H9 (cell line): ENCODE results near the gene TTN. TPM values are rescaled to one million over a fixed set of nuclear protein-coding genes. Genes with fewer than 3 reads are reported as not detected.
"Not testable (repeated sequence)": the region's sequence is repeated elsewhere in the genome, so short reads cannot be mapped to it uniquely, and the experiment has no call there.

ENCODE experiments used
- DNase-seq: peaks from one replicate; pipeline ENCODE4 v3.0.0-alpha.2; 2017
- H2AFZ ChIP-seq: one replicate; pipeline ENCODE4 v1.6.1; 2013; ENCODE audit warnings: mild to moderate bottlenecking, low read length, control low read depth, moderate library complexity
- H2AK5ac ChIP-seq: 2 replicates; pipeline ENCODE4 v1.6.1; 2013; ENCODE audit warnings: low read length, control low read depth, mixed read lengths; ENCODE audit not compliant: insufficient read length
- H2BK120ac ChIP-seq: one replicate; pipeline ENCODE4 v1.6.1; 2013; ENCODE audit warnings: low read depth, mild to moderate bottlenecking, low read length, control low read depth, inconsistent platforms; ENCODE audit not compliant: poor library complexity, severe bottlenecking
- H2BK12ac ChIP-seq: 2 replicates; pipeline ENCODE4 v1.6.1; 2013; ENCODE audit warnings: low read length, control low read depth, mixed read lengths, low read depth; ENCODE audit not compliant: insufficient read length
- H2BK15ac ChIP-seq: 2 replicates; pipeline ENCODE4 v1.6.1; 2013; ENCODE audit warnings: low read depth, low read length, control low read depth
- H2BK20ac ChIP-seq: one replicate; pipeline ENCODE4 v1.6.1; 2013; ENCODE audit warnings: low read depth, mild to moderate bottlenecking, low read length, control low read depth, inconsistent platforms; ENCODE audit not compliant: poor library complexity, severe bottlenecking
- H2BK5ac ChIP-seq: 2 replicates; pipeline ENCODE4 v1.6.1; 2013; ENCODE audit warnings: low read length, control low read depth, mixed read lengths; ENCODE audit not compliant: insufficient read length
- H3K14ac ChIP-seq: 2 replicates; pipeline ENCODE4 v1.6.1; 2013; ENCODE audit warnings: low read length, control low read depth; ENCODE audit not compliant: insufficient read depth
- H3K18ac ChIP-seq: 2 replicates; pipeline ENCODE4 v1.6.1; 2013; ENCODE audit warnings: low read depth, mild to moderate bottlenecking, mixed read lengths, low read length, control low read depth; ENCODE audit not compliant: insufficient read length
- H3K23ac ChIP-seq: 2 replicates; pipeline ENCODE4 v1.6.1; 2013; ENCODE audit warnings: low read length, control low read depth, mixed read lengths, low read depth; ENCODE audit not compliant: insufficient read length
- H3K23me2 ChIP-seq: 2 replicates; pipeline ENCODE4 v1.6.1; 2013; ENCODE audit warnings: low read depth, mild to moderate bottlenecking, mixed read lengths, low read length, control low read depth; ENCODE audit not compliant: insufficient read length, poor library complexity, severe bottlenecking
- H3K27ac ChIP-seq: 2 replicates; pipeline ENCODE4 v1.5.1; 2013; ENCODE audit warnings: low read length, control low read depth, mixed read lengths, low read depth; ENCODE audit not compliant: insufficient read length
- H3K27me3 ChIP-seq: 2 replicates; pipeline ENCODE4 v1.6.1; 2013; ENCODE audit warnings: low read length, control low read depth, inconsistent platforms; ENCODE audit not compliant: insufficient read depth
- H3K4ac ChIP-seq: 2 replicates; pipeline ENCODE4 v1.6.1; 2013; ENCODE audit warnings: low read depth, mild to moderate bottlenecking, control low read depth, inconsistent platforms, low read length, moderate library complexity
- H3K4me1 ChIP-seq: 2 replicates; pipeline ENCODE4 v1.6.1; 2013; ENCODE audit warnings: low read length, control low read depth, inconsistent platforms; ENCODE audit not compliant: insufficient read depth
- H3K4me2 ChIP-seq: 2 replicates; pipeline ENCODE4 v1.6.1; 2013; ENCODE audit warnings: low read length, control low read depth, mixed read lengths; ENCODE audit not compliant: insufficient read length, insufficient read depth
- H3K56ac ChIP-seq: 2 replicates; pipeline ENCODE4 v1.6.1; 2013; ENCODE audit warnings: low read depth, mild to moderate bottlenecking, mixed read lengths, low read length, control low read depth; ENCODE audit not compliant: insufficient read length
- H3K79me1 ChIP-seq: 2 replicates; pipeline ENCODE4 v1.6.1; 2013; ENCODE audit warnings: low read depth, mild to moderate bottlenecking, moderate library complexity, low read length, control low read depth, inconsistent platforms; ENCODE audit not compliant: insufficient read depth, poor library complexity, severe bottlenecking
- H3K79me2 ChIP-seq: 2 replicates; pipeline ENCODE4 v1.6.1; 2013; ENCODE audit warnings: low read length, control low read depth, inconsistent platforms; ENCODE audit not compliant: insufficient read depth
- H3K9ac ChIP-seq: 2 replicates; pipeline ENCODE4 v1.6.1; 2013; ENCODE audit warnings: low read length, control low read depth, mixed read lengths; ENCODE audit not compliant: insufficient read length; ENCODE audit errors: extremely low read depth
- H3K9me3 ChIP-seq: one replicate; pipeline ENCODE4 v1.6.1; 2013; ENCODE audit warnings: low read depth, low read length, inconsistent platforms; ENCODE audit not compliant: control insufficient read depth
- H3T11ph ChIP-seq: one replicate; pipeline ENCODE4 v1.6.1; 2013; ENCODE audit warnings: mild to moderate bottlenecking, low read length, control low read depth, inconsistent platforms
- H4K20me1 ChIP-seq: one replicate; pipeline ENCODE4 v1.6.1; 2013; ENCODE audit not compliant: control insufficient read depth, insufficient read length, insufficient read depth
- H4K5ac ChIP-seq: 2 replicates; pipeline ENCODE4 v1.6.1; 2013; ENCODE audit warnings: low read depth, mild to moderate bottlenecking, mixed read lengths, low read length, control low read depth; ENCODE audit not compliant: insufficient read length
- H4K8ac ChIP-seq: replicated peaks from 2 replicates; pipeline ENCODE4 v1.6.1; 2013; ENCODE audit warnings: low read length, control low read depth, mixed read lengths, low read depth; ENCODE audit not compliant: insufficient read length
- H4K91ac ChIP-seq: 2 replicates; pipeline ENCODE4 v1.6.1; 2013; ENCODE audit warnings: low read depth, mild to moderate bottlenecking, moderate library complexity, mixed read lengths, low read length, control low read depth; ENCODE audit not compliant: insufficient read length
- H3K27ac Mint-ChIP-seq, 3 experiments: 2 replicates in 2 of 3; 3 replicates in 1 of 3; pipeline ENCODE4 v1.8.0; 2020 to 2021; ENCODE audit warnings: mixed read lengths in 3 of 3, mild to moderate bottlenecking in 1 of 3, moderate library complexity in 1 of 3
- H3K27me3 Mint-ChIP-seq: 2 replicates; pipeline ENCODE4 v1.8.0; 2021; ENCODE audit warnings: low read depth, mild to moderate bottlenecking, moderate library complexity, mixed read lengths
- H3K36me3 Mint-ChIP-seq, 3 experiments: 2 replicates in 2 of 3; 3 replicates in 1 of 3; pipeline ENCODE4 v1.8.0; 2020 to 2021; ENCODE audit warnings: low read depth in 3 of 3, mixed read lengths in 3 of 3; ENCODE audit not compliant: insufficient read depth in 1 of 3
- H3K4me1 Mint-ChIP-seq, 2 experiments: 2 replicates each; pipeline ENCODE4 v1.8.0; 2020; ENCODE audit warnings: mixed read lengths in 2 of 2
- H3K4me3 Mint-ChIP-seq, 2 experiments: 2 replicates in 1 of 2; 3 replicates in 1 of 2; pipeline ENCODE4 v1.8.0; 2020 to 2021; ENCODE audit warnings: mild to moderate bottlenecking in 2 of 2, mixed read lengths in 2 of 2, moderate library complexity in 1 of 2
- H3K9me3 Mint-ChIP-seq, 2 experiments: 2 replicates in 1 of 2; 3 replicates in 1 of 2; pipeline ENCODE4 v1.8.0; 2020; ENCODE audit warnings: mild to moderate bottlenecking in 2 of 2, mixed read lengths in 2 of 2, moderate library complexity in 1 of 2
- WGBS: extraction: QIAGEN DNeasy Blood & Tissue Kit; methylation state at CpG from one replicate; pipeline ENCODE4 v1.1.7; 2013; ENCODE audit warnings: missing lambda C conversion rate, low lambda C conversion rate, mixed read lengths; ENCODE audit not compliant: insufficient read length; ENCODE audit errors: extremely low coverage; 5-methylcytosine and 5-hydroxymethylcytosine counted together
- total RNA-seq: library from RNA; stranded (reverse); gene quantifications from 2 replicates; pipeline ENCODE4 v1.2.1, GENCODE V29; 2021
- TF ChIP-seq, protein P1 (sequence below): fragments of 200-600 bp; sonication (generic); conservative IDR thresholded peaks from 3 replicates; pipeline ENCODE4 v1.8.0; 2021; ENCODE audit warnings: antibody characterized with exemption, mild to moderate bottlenecking

The TTN gene
- total RNA-seq, 1 experiment from 2014 or later, result 0.70 TPM

DNA sequence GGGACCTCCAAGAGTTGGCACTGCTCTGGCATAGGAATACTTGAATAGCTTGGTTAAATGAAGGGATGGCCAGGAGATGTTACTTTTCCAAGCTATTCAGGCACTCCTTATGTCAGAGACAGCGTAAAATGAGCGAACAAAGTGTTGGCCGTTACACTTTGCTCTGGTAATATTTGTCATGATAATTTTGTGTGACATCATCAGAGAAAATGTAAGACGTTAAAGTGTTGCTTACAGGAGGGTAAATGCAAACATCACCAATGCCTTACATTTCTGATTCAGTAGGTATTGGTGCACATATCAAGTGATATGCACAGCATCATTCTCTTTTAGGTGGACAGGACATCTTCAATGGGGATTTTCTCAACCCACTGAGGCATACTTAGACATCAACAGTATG lies 281.0 kb downstream of the TTN start:
- TF ChIP-seq, protein P1, sequence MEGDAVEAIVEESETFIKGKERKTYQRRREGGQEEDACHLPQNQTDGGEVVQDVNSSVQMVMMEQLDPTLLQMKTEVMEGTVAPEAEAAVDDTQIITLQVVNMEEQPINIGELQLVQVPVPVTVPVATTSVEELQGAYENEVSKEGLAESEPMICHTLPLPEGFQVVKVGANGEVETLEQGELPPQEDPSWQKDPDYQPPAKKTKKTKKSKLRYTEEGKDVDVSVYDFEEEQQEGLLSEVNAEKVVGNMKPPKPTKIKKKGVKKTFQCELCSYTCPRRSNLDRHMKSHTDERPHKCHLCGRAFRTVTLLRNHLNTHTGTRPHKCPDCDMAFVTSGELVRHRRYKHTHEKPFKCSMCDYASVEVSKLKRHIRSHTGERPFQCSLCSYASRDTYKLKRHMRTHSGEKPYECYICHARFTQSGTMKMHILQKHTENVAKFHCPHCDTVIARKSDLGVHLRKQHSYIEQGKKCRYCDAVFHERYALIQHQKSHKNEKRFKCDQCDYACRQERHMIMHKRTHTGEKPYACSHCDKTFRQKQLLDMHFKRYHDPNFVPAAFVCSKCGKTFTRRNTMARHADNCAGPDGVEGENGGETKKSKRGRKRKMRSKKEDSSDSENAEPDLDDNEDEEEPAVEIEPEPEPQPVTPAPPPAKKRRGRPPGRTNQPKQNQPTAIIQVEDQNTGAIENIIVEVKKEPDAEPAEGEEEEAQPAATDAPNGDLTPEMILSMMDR, result no peak
- H3K4ac ChIP-seq, result no peak overlapping the region
- H4K91ac ChIP-seq, result no peak overlapping the region
- H3K9me3 ChIP-seq, result no peaks in the 10 kb centered on the region
- no peak overlapping the region for H3K27ac Mint-ChIP-seq
- H3K14ac ChIP-seq, result no peak overlapping the region
- no peak overlapping the region for H2AK5ac ChIP-seq
- no peak overlapping the region for H3T11ph ChIP-seq
- H4K20me1 ChIP-seq, result no peaks in the 10 kb centered on the region
- no peak overlapping the region for H3K4me2 ChIP-seq
- H3K18ac ChIP-seq, result no peak overlapping the region
- no peak overlapping the region for H3K27ac ChIP-seq
- peaks cover 8% of the 10 kb centered on the region for H3K23me2 ChIP-seq
- no peak for DNase-seq
- H3K4me1 ChIP-seq, result no peaks in the 10 kb centered on the region
- peaks cover 12% of the 10 kb centered on the region; the same call in 1 of the 2 replicates for H3K79me2 ChIP-seq
- H3K27me3 ChIP-seq, result no peaks in the 10 kb centered on the region; the same call in 1 of the 2 replicates
- no peaks in the 10 kb centered on the region for H3K27me3 Mint-ChIP-seq
- no peak overlapping the region for H3K4me3 Mint-ChIP-seq
- H4K8ac ChIP-seq, result no peak overlapping the region
- no CpG with 5 or more reads among the region's 4 CpGs for WGBS
- H2BK15ac ChIP-seq, result no peak overlapping the region
- H2BK20ac ChIP-seq, result no peak overlapping the region
- H2BK120ac ChIP-seq, result no peak overlapping the region
- no peaks in the 10 kb centered on the region for H3K9me3 Mint-ChIP-seq
- peaks cover 1% of the 10 kb centered on the region for H3K79me1 ChIP-seq
- H3K4me1 Mint-ChIP-seq, result peaks cover 4 to 12% of the 10 kb centered on the region in 2 experiments; a peak in 3 of 4 replicates
- no peak overlapping the region for H2BK12ac ChIP-seq
- no peak overlapping the region for H2AFZ ChIP-seq
- H3K9ac ChIP-seq, result no peak overlapping the region
- no peak overlapping the region for H3K56ac ChIP-seq
- H2BK5ac ChIP-seq, result no peak overlapping the region
- no peak overlapping the region for H3K23ac ChIP-seq
- H3K36me3 Mint-ChIP-seq, result peaks cover 0 to 10% (median under 1%) of the 10 kb centered on the region in 3 experiments; a peak in 5 of 7 replicates
- no peak overlapping the region for H4K5ac ChIP-seq

DNA sequence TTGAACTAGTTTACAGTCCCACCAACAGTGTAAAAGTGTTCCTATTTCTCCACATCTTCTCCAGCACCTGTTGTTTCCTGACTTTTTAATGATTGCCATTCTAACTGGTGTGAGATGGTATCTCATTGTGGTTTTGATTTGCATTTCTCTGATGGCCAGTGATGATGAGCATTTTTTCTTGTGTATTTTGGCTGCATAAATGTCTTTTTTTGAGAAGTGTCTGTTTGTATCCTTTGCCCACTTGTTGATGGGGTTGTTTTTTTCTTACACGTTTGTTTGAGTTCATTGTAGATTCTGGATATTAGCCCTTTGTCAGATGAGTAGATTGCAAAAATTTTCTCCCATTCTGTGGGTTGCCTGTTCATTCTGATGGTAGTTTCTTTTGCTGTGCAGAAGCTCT lies 281.8 kb downstream of the TTN start:
- not testable (repeated sequence) for H3K23ac ChIP-seq, H4K5ac ChIP-seq, H2BK5ac ChIP-seq, H4K20me1 ChIP-seq, H3T11ph ChIP-seq, H2BK20ac ChIP-seq, H3K4ac ChIP-seq, H3K23me2 ChIP-seq, H3K9me3 Mint-ChIP-seq, H2AFZ ChIP-seq, H2BK12ac ChIP-seq, H4K8ac ChIP-seq, H3K9ac ChIP-seq, H3K9me3 ChIP-seq, H2BK120ac ChIP-seq, H3K4me3 Mint-ChIP-seq, H3K27me3 ChIP-seq, H3K27me3 Mint-ChIP-seq, H2BK15ac ChIP-seq, DNase-seq, H3K18ac ChIP-seq, H2AK5ac ChIP-seq, H3K56ac ChIP-seq, H3K36me3 Mint-ChIP-seq, H4K91ac ChIP-seq, H3K4me2 ChIP-seq, H3K14ac ChIP-seq, H3K79me1 ChIP-seq, H3K27ac ChIP-seq, H3K4me1 ChIP-seq, H3K27ac Mint-ChIP-seq
- H3K4me1 Mint-ChIP-seq, result peaks cover 4 to 12% of the 10 kb centered on the region in 2 experiments; a peak in 3 of 4 replicates
- WGBS, result no CpG with 5 or more reads among the region's 1 CpG
- H3K79me2 ChIP-seq, result peaks cover 12% of the 10 kb centered on the region; the same call in 1 of the 2 replicates
